H1 (cell line): ENCODE data around the gene IPO13. TPM values are rescaled to one million over a fixed set of nuclear protein-coding genes. Genes with fewer than 3 reads are reported as not detected.

Experiments used
- ATF3 ChIP-seq: IDR thresholded peaks from 2 replicates; pipeline ENCODE4 v1.6.1; 2011; ENCODE audit warnings: low read depth, mild to moderate bottlenecking, low read length; ENCODE audit not compliant: insufficient read depth
- CREB1 ChIP-seq: IDR thresholded peaks from 2 replicates; pipeline ENCODE4 v1.6.1; 2012; ENCODE audit warnings: inconsistent platforms
- E2F6 ChIP-seq: IDR thresholded peaks from 2 replicates; pipeline ENCODE4 v1.6.1; 2012; ENCODE audit warnings: inconsistent platforms
- HDAC6 ChIP-seq: IDR thresholded peaks from one replicate; pipeline ENCODE4 v1.7.1; 2012; ENCODE audit warnings: low read depth, mild to moderate bottlenecking, inconsistent platforms, low read length, moderate library complexity
- JUND ChIP-seq: IDR thresholded peaks from 2 replicates; pipeline ENCODE4 v1.6.1; 2011; ENCODE audit warnings: mild to moderate bottlenecking, improper control_type of control experiment, low read length
- RFX5 ChIP-seq: IDR thresholded peaks from 2 replicates; pipeline ENCODE4 v1.6.1; 2011; ENCODE audit warnings: low read depth, low read length, improper control_type of control experiment, borderline replicate concordance
- SRF ChIP-seq: IDR thresholded peaks from 2 replicates; pipeline ENCODE4 v1.6.1; 2011; ENCODE audit warnings: mild to moderate bottlenecking, low read depth, low read length, moderate library complexity
- ZNF274 ChIP-seq: IDR thresholded peaks from 2 replicates; pipeline ENCODE4 v1.7.0; 2012; ENCODE audit warnings: low read length, borderline replicate concordance; ENCODE audit errors: extremely low read depth
- polyA plus RNA-seq, 7 experiments: library from polyadenylated mRNA; depleted of rRNA in 3 of 7; stranded (reverse) in 5 of 7; unstranded in 2 of 7; fragments of >200 nt in 5 of 7; fragments of 200-250 nt in 2 of 7; gene quantifications; 1 replicate in 5 of 7; 2 replicates in 1 of 7; 4 replicates in 1 of 7; pipeline versions ENCODE4 v1.2.1 to v1.2.3, GENCODE V29; 2011 to 2013; ENCODE audit warnings: missing spikeins in 2 of 7, mixed read lengths in 2 of 7
- total RNA-seq: library from RNA; stranded (reverse); fragmentation: NEBNext Ultra II Directional; extraction: Animal tissue kit (Norgen Biotek cat#: 25700); gene quantifications from 2 replicates; pipeline ENCODE4 v1.2.1, GENCODE V29; 2021

Gene IPO13
- total and polyA plus RNA-seq, 2 of the 8 experiments (the other 6 are each of a cell fraction or from before 2014, with no cell fraction given) = 23.0 to 27.0 TPM

DNA sequence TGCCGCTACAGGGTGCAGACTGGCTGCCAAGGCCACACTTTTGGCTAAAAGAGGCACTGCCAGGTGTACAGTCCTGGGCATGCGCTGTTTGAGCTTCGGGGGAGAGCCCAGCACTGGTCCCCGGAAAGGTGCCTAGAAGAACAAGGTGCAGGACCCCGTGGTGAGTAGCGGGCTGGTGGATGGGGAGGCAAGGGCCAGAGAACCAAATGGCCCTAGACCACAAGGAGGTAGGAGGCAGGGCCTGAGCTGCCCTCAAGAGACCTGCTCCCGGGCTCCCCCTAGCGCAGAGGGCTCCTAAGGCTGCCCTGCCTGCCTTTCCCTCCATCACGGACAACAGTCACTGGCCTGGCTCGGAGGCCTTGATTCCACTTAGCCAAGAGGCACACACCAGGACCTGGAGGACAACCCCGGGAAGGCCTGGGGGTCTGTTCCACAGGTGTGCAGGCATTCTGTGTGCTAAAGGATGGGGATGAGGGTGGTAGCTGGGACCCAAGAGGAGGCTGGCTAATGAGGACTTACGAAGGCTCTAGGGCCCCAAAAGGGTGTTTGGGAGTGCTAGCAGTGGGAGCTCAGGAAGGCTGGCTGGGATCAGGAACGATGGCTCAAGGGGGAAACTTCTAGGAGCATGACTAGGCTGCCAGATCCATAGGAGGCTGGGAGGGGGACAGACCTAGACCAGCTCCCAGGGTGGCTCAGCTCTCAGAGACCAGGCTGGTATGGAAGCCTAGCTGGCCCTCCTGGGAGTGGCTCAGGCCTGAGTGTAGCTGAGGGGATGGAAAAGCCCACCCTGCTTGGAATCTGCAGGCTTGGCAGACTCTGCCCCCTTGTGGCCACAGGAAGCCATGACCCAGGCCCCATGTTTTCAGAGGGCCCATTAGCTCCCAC lies 12.4 kb upstream of the IPO13 start (continued):
- TF ChIP-seq ZNF274 (no peak), SRF (no peak), CREB1 (0 out of 2 replicates have a peak, but pooled peaks have one; percentile 16), E2F6 (0 out of 2 replicates have a peak, but pooled peaks have one; percentile 17), ATF3 (0 out of 2 replicates have a peak, but pooled peaks have one; percentile 3), HDAC6 (no peak), RFX5 (no peak), JUND (peak; percentile 55)
